Activated naive CD4-positive, alpha-beta T cell treated with anti-CD3 and anti-CD28 coated beads for 36 hours (primary cell): ENCODE data around the gene DDC. TPM values are rescaled to one million over a fixed set of nuclear protein-coding genes. Genes with fewer than 3 reads are reported as not detected.
A peak's percentile ranks its signal among the peaks of the same experiment; 100 is the strongest.
"Not testable (repeated sequence)": the region's sequence is repeated elsewhere in the genome, so short reads cannot be mapped to it uniquely, and the experiment has no call there.

ENCODE experiments used
- CTCF ChIA-PET: fragments of 350-600 bp; sonication (Branson Sonifier 250); formaldehyde crosslinking; loops from one replicate; lab custom pipeline; 2021; ENCODE audit warnings: antibody characterized with exemption; lab: Charles Lee
- DNase-seq: peaks from one replicate; pipeline ENCODE4 v3.0.0-alpha.2; 2020
- H3K27ac Mint-ChIP-seq: one replicate; pipeline ENCODE4 v1.8.0; 2021; ENCODE audit warnings: mild to moderate bottlenecking, mixed read lengths
- H3K27me3 Mint-ChIP-seq: one replicate; pipeline ENCODE4 v1.8.0; 2021; ENCODE audit warnings: low read depth, mixed read lengths
- H3K36me3 Mint-ChIP-seq: one replicate; pipeline ENCODE4 v1.8.0; 2021; ENCODE audit warnings: low read depth, mixed read lengths
- H3K4me1 Mint-ChIP-seq: one replicate; pipeline ENCODE4 v1.8.0; 2021; ENCODE audit warnings: low read depth, mixed read lengths
- H3K4me3 Mint-ChIP-seq: one replicate; pipeline ENCODE4 v1.8.0; 2021; ENCODE audit warnings: mild to moderate bottlenecking, moderate library complexity, mixed read lengths
- H3K9me3 Mint-ChIP-seq: one replicate; pipeline ENCODE4 v1.8.0; 2021; ENCODE audit warnings: mixed read lengths
- intact Hi-C: fragments of 100-400 bp; cut with micrococcal nuclease; formaldehyde crosslinking; loops from one replicate; pipeline ENCODE4 v1.15.1; 2023
- total RNA-seq, 2 experiments: library from RNA; stranded (reverse); gene quantifications; one replicate each; pipeline ENCODE4 v1.2.3, GENCODE V29; 2021

Gene DDC
- total RNA-seq, 2 experiments from 2014 or later: 0.38 TPM; not detected in 1

- peak; percentile 55 for DNase-seq
- peaks cover 2% of the 10 kb centered on the region for H3K27me3 Mint-ChIP-seq
- no peak overlapping the region for H3K4me3 Mint-ChIP-seq
- intact Hi-C loops: loop anchor here (2.0 kb wide), 1 partner anchor 63 kb away; no protein-coding TSS in a partner anchor
- no peaks in the 10 kb centered on the region for H3K36me3 Mint-ChIP-seq
- H3K4me1 Mint-ChIP-seq: peaks cover 10% of the 10 kb centered on the region
- CTCF ChIA-PET: interaction anchor here (0.8 to 1.0 kb wide), 2 partner anchors 37 to 81 kb away, joined by 3 read pairs; no protein-coding TSS in a partner anchor
- no peaks in the 10 kb centered on the region for H3K9me3 Mint-ChIP-seq
- H3K27ac Mint-ChIP-seq: no peak overlapping the region
Observed at GRCh38 chr7:50531401-50531911, 33.7 kb downstream of the DDC start.

DNA sequence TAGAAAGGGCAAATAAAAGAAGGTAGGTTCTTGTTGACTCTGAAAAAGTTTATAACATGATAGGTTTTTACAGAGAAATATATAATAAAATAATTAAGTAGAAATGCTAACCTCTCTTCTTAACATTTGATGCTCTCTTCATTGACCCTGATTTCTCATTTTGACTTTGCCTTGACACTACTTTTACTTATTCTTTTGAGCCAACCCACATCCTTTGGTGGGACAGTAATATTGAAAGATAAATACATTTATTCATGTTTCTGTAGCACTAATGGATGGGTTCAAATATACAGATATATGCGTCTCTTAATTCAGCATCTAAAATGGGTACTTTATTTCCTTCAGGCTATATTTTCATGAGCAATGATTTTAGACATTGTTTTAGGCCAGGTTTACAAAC is 34.4 kb downstream of the DDC start:
- DNase-seq: no peak
- Mint-ChIP-seq H3K27ac (no peak overlapping the region), H3K9me3 (no peaks in the 10 kb centered on the region), H3K27me3 (peaks cover 2% of the 10 kb centered on the region), H3K36me3 (no peaks in the 10 kb centered on the region), H3K4me3 (no peak overlapping the region), H3K4me1 (peaks cover 10% of the 10 kb centered on the region)
- CTCF ChIA-PET: interaction anchor here (1.0 kb wide), 1 partner anchor 38 kb away, joined by 3 read pairs; no protein-coding TSS in a partner anchor
- intact Hi-C loops: loop anchor here (2.0 kb wide), 1 partner anchor 62 kb away; no protein-coding TSS in a partner anchor

DNA sequence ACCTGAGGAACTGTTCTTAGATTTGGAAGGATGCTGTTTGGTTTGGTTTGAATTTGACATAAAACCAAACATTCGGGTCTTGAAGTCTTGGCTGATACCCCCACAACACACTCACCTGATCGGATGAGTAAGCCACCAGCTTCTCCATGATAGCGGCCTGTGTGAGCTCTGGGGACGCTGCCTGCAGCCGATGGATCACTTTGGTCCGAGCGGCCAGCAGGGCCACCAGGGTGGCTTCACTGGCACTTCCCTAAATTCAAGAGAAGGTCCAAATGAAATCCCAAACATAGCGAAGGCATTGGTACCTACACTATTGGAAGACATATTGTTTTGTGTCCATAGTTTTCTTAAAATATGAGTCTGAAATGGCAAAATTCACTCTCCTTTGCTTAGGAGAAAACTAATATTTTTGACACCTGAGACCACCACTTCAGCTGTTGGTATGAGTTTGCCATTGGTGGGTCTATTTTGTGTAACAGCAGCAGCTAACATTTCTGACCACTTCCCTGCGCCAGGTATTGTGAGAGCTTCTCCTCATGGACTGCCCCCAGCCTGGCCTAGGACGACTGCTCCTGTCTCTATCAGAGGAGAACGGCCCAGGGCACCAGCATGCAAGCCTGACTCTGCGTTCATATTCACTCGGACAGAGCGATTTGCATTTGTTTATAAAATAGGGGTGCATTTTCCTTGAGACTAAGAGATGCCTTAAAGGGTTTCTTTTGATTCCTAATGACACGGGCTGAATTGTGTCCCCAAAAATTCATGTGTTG is 35.9 kb downstream of the DDC start:
- intact Hi-C loops: no loop called here
- Mint-ChIP-seq H3K36me3 (no peaks in the 10 kb centered on the region), H3K27me3 (peaks cover 2% of the 10 kb centered on the region), H3K9me3 (no peaks in the 10 kb centered on the region), H3K4me1 (peaks cover 10% of the 10 kb centered on the region), H3K4me3 (no peak overlapping the region), H3K27ac (no peak overlapping the region)
- DNase-seq: no peak
- CTCF ChIA-PET: interaction anchor here (0.5 kb wide), 1 partner anchor 64 kb away, joined by 3 read pairs; no protein-coding TSS in a partner anchor

GRCh38 chr7:50528266-50529092 is 36.7 kb downstream of the DDC start:
- no peaks in the 10 kb centered on the region for H3K36me3 Mint-ChIP-seq
- no peak for DNase-seq
- CTCF ChIA-PET: no interaction called here
- H3K4me1 Mint-ChIP-seq: peaks cover 10% of the 10 kb centered on the region
- H3K27ac Mint-ChIP-seq: no peak overlapping the region
- no peaks in the 10 kb centered on the region for H3K9me3 Mint-ChIP-seq
- intact Hi-C loops: no loop called here
- H3K4me3 Mint-ChIP-seq: no peak overlapping the region
- peaks cover 2% of the 10 kb centered on the region for H3K27me3 Mint-ChIP-seq

GRCh38 chr7:50519350-50519749 is 45.9 kb downstream of the DDC start:
- CTCF ChIA-PET, H3K4me1 Mint-ChIP-seq, intact Hi-C loops: not testable (repeated sequence)

GRCh38 chr7:50513166-50513871 is 51.9 kb downstream of the DDC start:
- no peaks in the 10 kb centered on the region for H3K36me3 Mint-ChIP-seq
- no peak overlapping the region for H3K27ac Mint-ChIP-seq
- H3K4me3 Mint-ChIP-seq: no peak overlapping the region
- CTCF ChIA-PET: no interaction called here
- peaks cover 9% of the 10 kb centered on the region for H3K9me3 Mint-ChIP-seq
- intact Hi-C loops: no loop called here
- DNase-seq: no peak
- H3K27me3 Mint-ChIP-seq: peaks cover under 1% of the 10 kb centered on the region
- no peaks in the 10 kb centered on the region for H3K4me1 Mint-ChIP-seq

More at GRCh38 chr7:50519350-50519749, 45.9 kb downstream of the DDC start:
- DNase-seq, H3K4me3 Mint-ChIP-seq, H3K27ac Mint-ChIP-seq, H3K36me3 Mint-ChIP-seq, H3K9me3 Mint-ChIP-seq: not testable (repeated sequence)
- H3K27me3 Mint-ChIP-seq: peaks cover 22% of the 10 kb centered on the region

GRCh38 chr7:50512384-50512783 is 52.8 kb downstream of the DDC start:
- H3K27ac Mint-ChIP-seq: no peak overlapping the region
- intact Hi-C loops: no loop called here
- no peaks in the 10 kb centered on the region for H3K4me1 Mint-ChIP-seq
- H3K36me3 Mint-ChIP-seq: no peaks in the 10 kb centered on the region
- no peak overlapping the region for H3K4me3 Mint-ChIP-seq
- CTCF ChIA-PET: no interaction called here
- H3K9me3 Mint-ChIP-seq: peaks cover 8% of the 10 kb centered on the region
- DNase-seq: no peak
- H3K27me3 Mint-ChIP-seq: no peaks in the 10 kb centered on the region

DNA sequence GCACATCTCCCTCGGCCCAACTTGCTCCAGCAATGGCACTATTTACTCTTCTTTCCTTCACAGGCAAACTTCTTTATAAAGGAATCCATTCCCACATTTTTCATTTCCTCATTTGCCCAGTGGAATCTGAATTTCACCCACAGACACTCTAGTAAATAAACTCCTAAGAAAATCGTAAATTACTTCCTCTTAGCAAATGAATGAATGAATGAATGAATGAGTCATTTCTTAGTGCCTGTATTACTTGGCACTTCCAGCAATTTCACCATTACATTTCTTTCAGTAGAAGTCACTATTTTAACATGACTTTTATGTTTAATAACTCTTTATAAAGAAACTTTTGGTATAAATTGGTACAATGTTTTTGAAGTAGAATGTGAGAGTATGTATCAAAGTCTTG is 55.7 kb downstream of the DDC start:
- no peak overlapping the region for H3K4me3 Mint-ChIP-seq

GRCh38 chr7:50508471-50508943 is 56.7 kb downstream of the DDC start:
- Mint-ChIP-seq H3K4me3 (no peak overlapping the region), H3K36me3 (no peaks in the 10 kb centered on the region), H3K9me3 (no peaks in the 10 kb centered on the region), H3K27me3 (no peaks in the 10 kb centered on the region), H3K27ac (no peak overlapping the region), H3K4me1 (peaks cover 2% of the 10 kb centered on the region)
- CTCF ChIA-PET: no interaction called here
- no peak for DNase-seq
- intact Hi-C loops: no loop called here

More for the DNA sequence above, 55.7 kb downstream of the DDC start:
- intact Hi-C loops: no loop called here
- Mint-ChIP-seq H3K36me3 (no peaks in the 10 kb centered on the region), H3K27me3 (no peaks in the 10 kb centered on the region), H3K27ac (no peak overlapping the region), H3K4me1 (peaks cover 2% of the 10 kb centered on the region), H3K9me3 (no peaks in the 10 kb centered on the region)
- CTCF ChIA-PET: no interaction called here
- no peak for DNase-seq

GRCh38 chr7:50507898-50508470 is 57.2 kb downstream of the DDC start:
- intact Hi-C loops: no loop called here
- no peak overlapping the region for H3K27ac Mint-ChIP-seq

GRCh38 chr7:50505553-50506210 is 59.5 kb downstream of the DDC start:
- H3K27me3 Mint-ChIP-seq: no peaks in the 10 kb centered on the region
- intact Hi-C loops: no loop called here
- CTCF ChIA-PET: interaction anchor here (0.5 kb wide), 1 partner anchor 1859 kb away, joined by 3 read pairs; no protein-coding TSS in a partner anchor

More at GRCh38 chr7:50507898-50508470, 57.2 kb downstream of the DDC start:
- Mint-ChIP-seq H3K27me3 (no peaks in the 10 kb centered on the region), H3K4me1 (peaks cover 2% of the 10 kb centered on the region), H3K4me3 (no peak overlapping the region), H3K36me3 (no peaks in the 10 kb centered on the region), H3K9me3 (no peaks in the 10 kb centered on the region)
- CTCF ChIA-PET: no interaction called here
- no peak for DNase-seq

More at GRCh38 chr7:50505553-50506210, 59.5 kb downstream of the DDC start:
- Mint-ChIP-seq H3K4me3 (no peak overlapping the region), H3K4me1 (peaks cover 2% of the 10 kb centered on the region), H3K27ac (no peak overlapping the region), H3K36me3 (no peaks in the 10 kb centered on the region), H3K9me3 (no peaks in the 10 kb centered on the region)
- DNase-seq: no peak
